IMR-90 (cell line): ENCODE results near the gene TRDN. TPM values are rescaled to one million over a fixed set of nuclear protein-coding genes. Genes with fewer than 3 reads are reported as not detected.

Experiments
- ATAC-seq: fragments of 200-7000 bp; cut with Tn5 transposase; 2 replicates; pipeline ENCODE4 v1.9.1; 2020; ENCODE audit warnings: low read depth, mild to moderate bottlenecking, moderate library complexity
- BruUV-seq: library from RNA; stranded (reverse); fragments of 400-500 nt; replicated peaks from 2 replicates; lab custom pipeline; 2021; lab: Mats Ljungman, UMichigan
- CTCF ChIA-PET: fragments of 300-600 bp; formaldehyde crosslinking; extraction: SDS; loops from one replicate; lab custom pipeline; 2021; ENCODE audit warnings: antibody characterized with exemption; lab: Yijun Ruan, JAX
- POLR2A ChIA-PET: fragments of 300-600 bp; sonication (Branson Sonifier 250); formaldehyde crosslinking; loops from one replicate; lab custom pipeline; 2022; ENCODE audit warnings: antibody characterized with exemption; ENCODE audit not compliant: unreplicated experiment; lab: Charles Lee
- DNase-seq: peaks from one replicate; pipeline ENCODE4 v3.0.0; 2013
- H2AFZ ChIP-seq: replicated peaks from 2 replicates; pipeline ENCODE3; 2013; ENCODE audit warnings: low read length, mild to moderate bottlenecking; ENCODE audit not compliant: poor library complexity
- H2AK5ac ChIP-seq: 2 replicates; pipeline ENCODE4 v1.6.1; 2013; ENCODE audit warnings: low read depth, low read length, inconsistent platforms
- H2AK9ac ChIP-seq: replicated peaks from 2 replicates; pipeline ENCODE3; 2013; ENCODE audit warnings: mild to moderate bottlenecking, low read depth, low read length, moderate library complexity; ENCODE audit not compliant: poor library complexity
- H2BK120ac ChIP-seq: 2 replicates; pipeline ENCODE4 v1.6.1; 2013; ENCODE audit warnings: low read depth, low read length, inconsistent platforms
- H2BK15ac ChIP-seq: 3 replicates; pipeline ENCODE4 v1.6.1; 2013; ENCODE audit warnings: low read depth, low read length, inconsistent platforms
- H2BK20ac ChIP-seq: 2 replicates; pipeline ENCODE4 v1.6.1; 2013; ENCODE audit warnings: low read depth, mild to moderate bottlenecking, inconsistent platforms, low read length, moderate library complexity
- H2BK5ac ChIP-seq: 2 replicates; pipeline ENCODE4 v1.6.1; 2013; ENCODE audit warnings: mild to moderate bottlenecking, low read depth, low read length, inconsistent platforms; ENCODE audit not compliant: poor library complexity, severe bottlenecking
- H3K14ac ChIP-seq: replicated peaks from 2 replicates; pipeline ENCODE4 v1.6.1; 2013; ENCODE audit warnings: low read depth, low read length, inconsistent platforms
- H3K18ac ChIP-seq: 2 replicates; pipeline ENCODE4 v1.6.1; 2013; ENCODE audit warnings: low read depth, low read length, control low read depth
- H3K23ac ChIP-seq: 2 replicates; pipeline ENCODE4 v1.6.1; 2013; ENCODE audit warnings: low read depth, low read length, inconsistent platforms
- H3K27ac ChIP-seq: 2 replicates; pipeline ENCODE4 v1.5.1; 2013; ENCODE audit warnings: mild to moderate bottlenecking, control low read depth, low read length; ENCODE audit not compliant: insufficient read depth
- H3K27me3 ChIP-seq: 2 replicates; pipeline ENCODE4 v1.6.1; 2013; ENCODE audit warnings: low read length; ENCODE audit not compliant: control insufficient read depth, insufficient read depth
- H3K36me3 ChIP-seq: 2 replicates; pipeline ENCODE4 v1.6.1; 2013; ENCODE audit warnings: low read length, mixed read lengths; ENCODE audit not compliant: control insufficient read depth, insufficient read depth
- H3K4ac ChIP-seq: 2 replicates; pipeline ENCODE4 v1.6.1; 2013; ENCODE audit warnings: low read depth, low read length, inconsistent platforms
- H3K4me1 ChIP-seq: 2 replicates; pipeline ENCODE4 v1.6.1; 2013; ENCODE audit warnings: low read length, mixed read lengths; ENCODE audit not compliant: control insufficient read depth, insufficient read depth
- H3K4me2 ChIP-seq: 2 replicates; pipeline ENCODE4 v1.6.1; 2013; ENCODE audit warnings: low read depth, mild to moderate bottlenecking, control low read depth, low read length, moderate library complexity
- H3K4me3 ChIP-seq: 2 replicates; pipeline ENCODE4 v1.5.1; 2013; ENCODE audit warnings: low read depth, mild to moderate bottlenecking, control low read depth, low read length, moderate library complexity; ENCODE audit not compliant: insufficient read depth
- H3K56ac ChIP-seq: 2 replicates; pipeline ENCODE4 v1.6.1; 2013; ENCODE audit warnings: low read length, inconsistent platforms; ENCODE audit not compliant: insufficient read depth; ENCODE audit errors: extremely low read depth
- H3K79me1 ChIP-seq, 2 experiments: 2 replicates each; pipeline ENCODE4 v1.6.1; 2013; ENCODE audit warnings: low read length in 2 of 2, inconsistent platforms in 1 of 2, low read depth in 1 of 2
- H3K9ac ChIP-seq: 2 replicates; pipeline ENCODE4 v1.6.1; 2013; ENCODE audit warnings: low read depth, low read length, control low read depth
- H3K9me1 ChIP-seq: 2 replicates; pipeline ENCODE4 v1.6.1; 2013; ENCODE audit warnings: low read length, inconsistent platforms; ENCODE audit not compliant: insufficient read depth
- H3K9me3 ChIP-seq: 2 replicates; pipeline ENCODE4 v1.6.1; 2013; ENCODE audit warnings: low read length; ENCODE audit not compliant: control insufficient read depth, insufficient read depth
- H4K20me1 ChIP-seq: 2 replicates; pipeline ENCODE4 v1.6.1; 2013; ENCODE audit warnings: low read length, inconsistent platforms; ENCODE audit not compliant: insufficient read depth
- H4K5ac ChIP-seq: 2 replicates; pipeline ENCODE4 v1.6.1; 2013; ENCODE audit warnings: mild to moderate bottlenecking, low read depth, low read length, control low read depth
- H4K8ac ChIP-seq, 2 experiments: 2 replicates each; pipeline ENCODE4 v1.6.1; 2013; ENCODE audit warnings: low read depth in 2 of 2, low read length in 2 of 2, control low read depth in 1 of 2, inconsistent platforms in 1 of 2
- H4K91ac ChIP-seq: 2 replicates; pipeline ENCODE4 v1.6.1; 2013; ENCODE audit warnings: low read depth, low read length, inconsistent platforms; ENCODE audit not compliant: insufficient read depth
- MAFK ChIP-seq: IDR thresholded peaks from 2 replicates; pipeline ENCODE4 v1.6.1; 2012; ENCODE audit warnings: low read depth, low read length, improper control_type of control experiment
- MAZ ChIP-seq: IDR thresholded peaks from 2 replicates; pipeline ENCODE4 v1.6.1; 2012; ENCODE audit warnings: low read depth, mild to moderate bottlenecking, low read length, improper control_type of control experiment, moderate library complexity, borderline replicate concordance
- MXI1 ChIP-seq: IDR thresholded peaks from 2 replicates; pipeline ENCODE4 v1.6.1; 2012; ENCODE audit warnings: low read depth, mild to moderate bottlenecking, low read length, moderate library complexity, borderline replicate concordance
- NFE2L2 ChIP-seq: fragments of 150-350 bp; IDR thresholded peaks from 2 replicates; pipeline ENCODE4 v1.6.1; 2016; ENCODE audit warnings: low read depth, mild to moderate bottlenecking, low read length
- RFX5 ChIP-seq: IDR thresholded peaks from 2 replicates; pipeline ENCODE4 v1.8.0; 2012; ENCODE audit warnings: low read depth, mild to moderate bottlenecking, low read length, moderate library complexity
- WGBS, 2 experiments: methylation state at CpG; one replicate each; pipeline versions ENCODE4 v1.1.5 to v1.1.7; 2013; ENCODE audit warnings: missing lambda C conversion rate in 2 of 2; ENCODE audit not compliant: insufficient read length in 1 of 2; ENCODE audit errors: extremely low coverage in 2 of 2; 5-methylcytosine and 5-hydroxymethylcytosine counted together
- dilution Hi-C: fragments of 300-500 bp; cut with HindIII; formaldehyde crosslinking; loops from one replicate; pipeline ENCODE4 v1.14.3; 2018; ENCODE audit warnings: low sequenced_read_pairs; ENCODE audit not compliant: unreplicated experiment
- in situ Hi-C: fragments of 300-500 bp; cut with MboI; formaldehyde crosslinking; loops from 3 replicates; pipeline ENCODE4 v1.14.3; 2019; ENCODE audit warnings: low sequenced_read_pairs, inconsistent platforms, mixed read lengths
- intact Hi-C: fragments of 100-400 bp; cut with micrococcal nuclease; formaldehyde crosslinking; loops from 2 replicates; pipeline ENCODE4 v1.10.0; 2022
- polyA plus RNA-seq, 3 experiments: library from polyadenylated mRNA; depleted of rRNA; stranded (reverse); fragments of >200 nt; gene quantifications; 2 replicates each; pipeline ENCODE4 v1.2.3, GENCODE V29; 2012; ENCODE audit warnings: low replicate concordance in 1 of 3
- total RNA-seq: library from RNA; depleted of rRNA; stranded (reverse); fragments of >200 nt; gene quantifications from 2 replicates; pipeline ENCODE4 v1.2.3, GENCODE V29; 2012

Gene TRDN
- total and polyA plus RNA-seq, 2 of the 4 experiments (the other 2 are of a cell fraction), result not detected

- Histone ChIP-seq H3K4ac (no peak overlapping the region), H3K18ac (no peak overlapping the region), H3K27ac (no peak overlapping the region), H3K9me1 (no peaks in the 10 kb centered on the region), H3K9me3 (no peaks in the 10 kb centered on the region), H3K56ac (no peak overlapping the region), H4K5ac (no peak overlapping the region), H4K8ac (no peak overlapping the region), H2BK120ac (no peak overlapping the region), H3K9ac (no peak overlapping the region), H2BK15ac (no peak overlapping the region), H2AFZ (no peak overlapping the region), H2AK9ac (no peak overlapping the region), H4K91ac (no peak overlapping the region), H3K14ac (no peak overlapping the region), H2BK5ac (no peak overlapping the region), H3K4me3 (no peak overlapping the region), H3K79me1 (no peaks in the 10 kb centered on the region), H2BK20ac (no peak overlapping the region), H3K4me2 (no peak overlapping the region), H3K36me3 (no peaks in the 10 kb centered on the region), H4K20me1 (no peaks in the 10 kb centered on the region), H3K27me3 (no peaks in the 10 kb centered on the region), H3K4me1 (no peaks in the 10 kb centered on the region), H2AK5ac (no peak overlapping the region), H3K23ac (no peak overlapping the region)
- in situ Hi-C loops (no loop called here), intact Hi-C loops (no loop called here), dilution Hi-C loops (no loop called here)
- ATAC-seq, result no peak
- no peak for DNase-seq
- CTCF ChIA-PET, result no interaction called here
- WGBS, 2 experiments, result no CpG with 5 or more reads among the region's 1 CpG
- POLR2A ChIA-PET, result no interaction called here
- no peak for TF ChIP-seq MAZ
- TF ChIP-seq MAFK, result no peak
- TF ChIP-seq NFE2L2, result no peak
- TF ChIP-seq MXI1, result no peak
- TF ChIP-seq RFX5, result no peak
- no TSS peak for BruUV-seq
Measured at GRCh38 chr6:123681957-123682462, 45.3 kb upstream of the TRDN start.
